GM13976 (cell line): ENCODE data around the gene TMTC4.

ENCODE experiments used
- DNase-seq: peaks from one replicate; pipeline ENCODE4 v3.0.0; 2012; ENCODE audit warnings: low spot score
- CTCF ChIP-seq: IDR thresholded peaks from 2 replicates; pipeline ENCODE4 v1.5.1; 2012; ENCODE audit warnings: borderline replicate concordance, mild to moderate bottlenecking; ENCODE audit not compliant: insufficient read depth; ENCODE audit errors: extremely low read depth, missing control alignments, control extremely low read depth
- in situ Hi-C: fragments of 300-500 bp; cut with MboI; formaldehyde crosslinking; loops from one replicate; pipeline ENCODE4 v1.12.0; 2022; ENCODE audit warnings: low sequenced_read_pairs, mixed read lengths, inconsistent platforms; ENCODE audit not compliant: unreplicated experiment

Gene TMTC4

GRCh38 chr13:100667894-100668293 lies 6.7 kb downstream of the TMTC4 start:
- no peak for TF ChIP-seq CTCF

GRCh38 chr13:100666124-100666523 lies 8.5 kb downstream of the TMTC4 start:
- in situ Hi-C loops, result no loop called here
- DNase-seq, result no peak
- no peak for TF ChIP-seq CTCF

More at GRCh38 chr13:100667894-100668293, 6.7 kb downstream of the TMTC4 start:
- DNase-seq, result no peak
- in situ Hi-C loops, result no loop called here

GRCh38 chr13:100665403-100665802 lies 9.2 kb downstream of the TMTC4 start:
- in situ Hi-C loops, result no loop called here
- no peak for DNase-seq
- TF ChIP-seq CTCF, result no peak

GRCh38 chr13:100664171-100664900 lies 10.3 kb downstream of the TMTC4 start:
- no peak for DNase-seq
- in situ Hi-C loops, result no loop called here
- no peak for TF ChIP-seq CTCF

GRCh38 chr13:100662468-100663211 lies 12.0 kb downstream of the TMTC4 start:
- no peak for DNase-seq
- in situ Hi-C loops, result no loop called here

GRCh38 chr13:100660761-100661160 lies 13.8 kb downstream of the TMTC4 start:
- in situ Hi-C loops, result no loop called here
- no peak for DNase-seq

More at GRCh38 chr13:100662468-100663211, 12.0 kb downstream of the TMTC4 start:
- no peak for TF ChIP-seq CTCF

More at GRCh38 chr13:100660761-100661160, 13.8 kb downstream of the TMTC4 start:
- TF ChIP-seq CTCF, result no peak
